ENCODE data around the gene HEXD. TPM values are rescaled to one million over a fixed set of nuclear protein-coding genes. Genes with fewer than 3 reads are reported as not detected.

HEXD gene
- total RNA-seq, 2 donors from 2014 or later: 76.1 to 145 TPM

DNA sequence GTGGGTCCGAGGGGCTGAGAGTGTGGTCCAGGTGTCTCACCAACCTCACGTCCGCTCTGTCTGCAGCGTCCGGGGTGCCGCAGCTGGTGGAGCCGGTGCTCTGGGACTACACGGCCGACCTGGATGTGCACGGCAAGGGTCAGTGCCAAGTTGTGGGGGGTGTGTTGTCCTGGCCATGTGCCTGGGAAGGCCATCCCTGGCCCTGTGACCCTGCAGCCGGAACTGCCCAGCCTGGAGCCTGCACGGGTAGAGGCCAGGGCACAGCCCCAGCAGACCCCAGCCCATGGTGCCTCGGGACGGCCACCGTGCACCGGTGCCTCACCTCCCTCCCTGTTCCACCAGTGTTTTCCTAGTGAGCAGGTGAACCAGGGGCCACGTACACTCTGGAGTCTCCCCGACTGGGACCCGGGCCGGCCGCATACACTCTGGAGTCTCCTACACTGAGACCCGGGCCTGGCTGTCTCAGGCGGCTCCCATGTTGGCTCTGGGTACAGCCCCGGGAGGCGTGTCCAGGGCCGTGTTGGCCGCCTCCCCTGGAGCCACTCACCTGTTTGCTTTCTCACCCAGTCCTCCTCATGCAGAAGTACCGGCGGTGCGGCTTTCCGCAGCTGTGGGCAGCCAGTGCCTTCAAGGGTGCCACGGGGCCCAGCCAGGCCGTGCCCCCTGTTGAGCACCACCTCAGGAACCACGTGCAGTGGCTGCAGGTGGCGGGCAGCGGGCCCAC lies 18.6 kb downstream of the HEXD start:
- intact Hi-C loops (cut with DNase I): no loop called here
- no peak for DNase-seq (ENCODE audit: low spot score)
- TF ChIP-seq, protein P1, sequence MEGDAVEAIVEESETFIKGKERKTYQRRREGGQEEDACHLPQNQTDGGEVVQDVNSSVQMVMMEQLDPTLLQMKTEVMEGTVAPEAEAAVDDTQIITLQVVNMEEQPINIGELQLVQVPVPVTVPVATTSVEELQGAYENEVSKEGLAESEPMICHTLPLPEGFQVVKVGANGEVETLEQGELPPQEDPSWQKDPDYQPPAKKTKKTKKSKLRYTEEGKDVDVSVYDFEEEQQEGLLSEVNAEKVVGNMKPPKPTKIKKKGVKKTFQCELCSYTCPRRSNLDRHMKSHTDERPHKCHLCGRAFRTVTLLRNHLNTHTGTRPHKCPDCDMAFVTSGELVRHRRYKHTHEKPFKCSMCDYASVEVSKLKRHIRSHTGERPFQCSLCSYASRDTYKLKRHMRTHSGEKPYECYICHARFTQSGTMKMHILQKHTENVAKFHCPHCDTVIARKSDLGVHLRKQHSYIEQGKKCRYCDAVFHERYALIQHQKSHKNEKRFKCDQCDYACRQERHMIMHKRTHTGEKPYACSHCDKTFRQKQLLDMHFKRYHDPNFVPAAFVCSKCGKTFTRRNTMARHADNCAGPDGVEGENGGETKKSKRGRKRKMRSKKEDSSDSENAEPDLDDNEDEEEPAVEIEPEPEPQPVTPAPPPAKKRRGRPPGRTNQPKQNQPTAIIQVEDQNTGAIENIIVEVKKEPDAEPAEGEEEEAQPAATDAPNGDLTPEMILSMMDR (IDR thresholded peaks at IDR 0.05): no peak
- no peak for TF ChIP-seq POLR2AphosphoS5 (IDR thresholded peaks at IDR 0.05)
- no peak for TF ChIP-seq POLR2A (IDR thresholded peaks at IDR 0.05)
- Histone ChIP-seq H3K9me3 (no peaks in the 10 kb centered on the region), H3K4me1 (replicated peaks) (no peaks in the 10 kb centered on the region), H3K27ac (no peak overlapping the region), H3K36me3 (no peaks in the 10 kb centered on the region), H3K27me3 (replicated peaks; ENCODE audit: insufficient read depth) (no peaks in the 10 kb centered on the region), H3K4me3 (no peak overlapping the region)
- 86% methylated on average over 35 of the region's 36 CpGs for WGBS

DNA sequence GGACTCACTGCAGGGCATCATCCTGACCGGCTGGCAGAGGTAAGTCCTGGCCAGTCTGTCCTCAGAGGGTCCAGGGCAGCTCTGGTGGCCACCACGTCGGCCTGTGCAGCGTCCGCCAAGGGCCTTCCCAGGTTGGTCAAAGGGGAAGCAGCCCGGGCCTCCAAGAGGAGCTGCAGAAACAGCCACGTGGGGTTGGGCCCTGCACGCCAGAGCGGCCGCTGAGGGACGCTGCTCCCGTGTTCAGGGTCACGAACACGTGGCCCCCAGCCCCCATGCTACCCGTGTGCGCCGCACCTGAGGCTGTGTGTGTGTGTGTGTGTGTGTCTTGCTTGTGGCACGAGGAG lies 19.1 kb downstream of the HEXD start:
- no peak for TF ChIP-seq POLR2A (IDR thresholded peaks at IDR 0.05)
- no peak for TF ChIP-seq POLR2AphosphoS5 (IDR thresholded peaks at IDR 0.05)
- TF ChIP-seq, protein P1 (IDR thresholded peaks at IDR 0.05): no peak
- DNase-seq (ENCODE audit: low spot score): no peak
- intact Hi-C loops (cut with DNase I): no loop called here
- H3K4me1 ChIP-seq (replicated peaks): no peaks in the 10 kb centered on the region
- no peaks in the 10 kb centered on the region for H3K9me3 ChIP-seq
- H3K27me3 ChIP-seq (replicated peaks; ENCODE audit: insufficient read depth): no peaks in the 10 kb centered on the region
- H3K4me3 ChIP-seq: no peak overlapping the region
- H3K36me3 ChIP-seq: no peaks in the 10 kb centered on the region
- WGBS: 89% methylated on average over 17 of the region's 18 CpGs
- no peak overlapping the region for H3K27ac ChIP-seq

DNA sequence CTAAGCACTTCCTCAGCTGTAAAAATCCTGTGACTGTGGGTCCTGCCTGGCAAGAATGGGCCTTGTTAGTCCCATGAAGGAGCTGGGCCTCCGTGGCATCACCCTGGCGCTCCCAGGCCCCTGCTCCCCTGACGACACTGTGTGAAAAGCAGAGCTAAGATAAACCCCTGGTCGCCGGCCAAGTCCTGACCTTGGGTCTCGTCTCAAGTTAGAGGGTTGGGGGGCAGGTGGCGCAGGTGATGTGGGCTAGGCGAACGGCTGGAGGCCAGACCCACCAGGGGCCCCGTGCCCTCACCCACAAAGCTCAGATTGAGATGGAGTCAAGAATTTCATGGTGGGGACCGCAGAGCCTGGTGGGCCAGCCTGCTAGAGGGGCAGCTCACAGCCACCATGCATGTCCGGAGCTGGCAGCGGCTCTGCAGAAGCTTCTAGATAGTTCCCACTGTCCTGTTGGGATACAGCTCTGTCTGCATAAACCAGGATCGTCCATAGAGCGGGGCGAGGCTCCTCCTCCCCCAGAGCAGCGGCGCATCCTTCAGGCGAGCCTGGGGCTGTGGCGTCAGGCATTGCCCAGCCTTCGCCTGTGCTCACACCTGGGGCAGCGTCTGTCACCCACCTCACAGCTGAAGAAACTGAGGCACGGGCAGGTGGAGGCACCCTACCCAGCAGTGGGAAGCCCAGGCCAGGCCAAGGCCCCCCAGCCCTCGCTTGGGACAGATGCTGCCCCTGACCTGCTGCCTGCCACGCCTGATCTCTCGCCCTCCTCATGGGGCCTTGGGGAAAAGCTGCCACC lies 20.4 kb downstream of the HEXD start:
- no peak for DNase-seq (ENCODE audit: low spot score)
- peaks cover 0 to 10% of the 10 kb centered on the region in 2 donors for H3K36me3 ChIP-seq
- H3K27ac ChIP-seq: no peak overlapping the region
- no peaks in the 10 kb centered on the region for H3K27me3 ChIP-seq (replicated peaks; ENCODE audit: insufficient read depth)
- WGBS: 88% methylated on average over 25 of the region's 26 CpGs
- intact Hi-C loops (cut with DNase I): no loop called here
- TF ChIP-seq POLR2AphosphoS5 (IDR thresholded peaks at IDR 0.05) (no peak), POLR2A (IDR thresholded peaks at IDR 0.05) (no peak)
- TF ChIP-seq, protein P1 (IDR thresholded peaks at IDR 0.05): no peak
- no peaks in the 10 kb centered on the region for H3K9me3 ChIP-seq
- H3K4me1 ChIP-seq (replicated peaks): no peaks in the 10 kb centered on the region
- H3K4me3 ChIP-seq: no peak overlapping the region

DNA sequence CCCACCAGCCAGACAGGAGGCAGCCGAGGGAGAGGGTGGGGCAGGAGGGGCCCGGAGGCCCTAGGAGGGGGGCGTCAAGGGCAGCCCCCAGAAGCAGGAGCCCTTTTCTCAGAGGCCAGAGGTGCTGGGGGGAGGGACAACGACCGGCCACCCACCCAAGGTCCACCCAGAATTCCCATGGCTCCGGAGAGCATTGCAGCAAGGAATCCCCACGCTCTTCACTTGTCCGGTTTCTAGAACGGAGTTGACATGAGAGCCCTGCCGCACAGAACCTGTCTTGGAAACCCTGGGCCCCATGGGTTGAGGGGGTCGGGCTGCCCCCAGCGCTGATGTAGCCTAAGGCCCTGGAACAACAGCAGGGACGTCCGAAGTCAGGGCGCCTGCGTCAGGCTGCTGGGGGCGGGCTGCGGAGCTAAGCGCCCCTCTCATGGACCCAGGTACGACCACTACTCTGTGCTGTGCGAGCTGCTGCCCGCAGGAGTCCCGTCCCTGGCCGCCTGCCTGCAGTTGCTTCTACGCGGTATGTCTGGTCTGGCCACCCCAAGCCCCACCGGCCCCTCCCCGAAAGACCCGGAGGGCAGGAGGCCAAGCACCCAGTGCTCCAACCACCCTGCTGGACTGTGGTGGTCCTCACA lies 21.2 kb downstream of the HEXD start:
- H3K9me3 ChIP-seq: no peaks in the 10 kb centered on the region
- whole genome bisulfite sequencing: 86% methylated on average over 25 of the region's 29 CpGs
- no peak for DNase-seq (ENCODE audit: low spot score)
- H3K4me1 ChIP-seq (replicated peaks): no peaks in the 10 kb centered on the region
- TF ChIP-seq, protein P1 (IDR thresholded peaks at IDR 0.05): no peak
- TF ChIP-seq POLR2A (IDR thresholded peaks at IDR 0.05): no peak
- TF ChIP-seq POLR2AphosphoS5 (IDR thresholded peaks at IDR 0.05): no peak
- peaks cover 0 to 10% of the 10 kb centered on the region in 2 donors for H3K36me3 ChIP-seq
- intact Hi-C loops (cut with DNase I): no loop called here
- no peak overlapping the region for H3K4me3 ChIP-seq
- no peaks in the 10 kb centered on the region for H3K27me3 ChIP-seq (replicated peaks; ENCODE audit: insufficient read depth)
- no peak overlapping the region for H3K27ac ChIP-seq
